Ammon's horn (tissue), 1 donor: ENCODE measurements around the gene KAT8.
"Not testable (repeated sequence)": the region's sequence is repeated elsewhere in the genome, so short reads cannot be mapped to it uniquely, and the experiment has no call there.

Experiments
- DNase-seq: peaks from one replicate; pipeline ENCODE4 v3.0.0-alpha.2; 2016; ENCODE audit warnings: low spot score

Gene KAT8

DNA sequence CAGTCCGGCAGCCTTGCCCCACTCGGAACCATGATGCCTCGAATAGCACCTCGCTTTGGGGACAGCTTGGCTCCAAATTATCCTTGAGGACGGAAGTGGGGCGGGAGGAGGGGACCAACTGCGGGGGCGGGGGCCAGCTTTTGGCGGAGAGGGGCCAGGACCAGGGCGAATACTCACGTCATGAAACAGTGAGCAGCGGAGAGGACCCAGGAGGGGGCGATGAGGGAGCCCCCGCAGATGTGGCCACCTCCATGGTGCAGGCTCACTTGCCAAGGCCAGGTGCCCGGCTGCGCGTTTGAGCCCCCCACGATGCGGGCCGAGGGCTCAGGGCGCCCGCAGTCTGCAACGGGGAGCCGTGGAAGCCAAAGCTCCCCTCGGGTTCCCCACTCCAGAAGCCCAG is 31.4 kb downstream of the KAT8 start:
- DNase-seq: no peak

DNA sequence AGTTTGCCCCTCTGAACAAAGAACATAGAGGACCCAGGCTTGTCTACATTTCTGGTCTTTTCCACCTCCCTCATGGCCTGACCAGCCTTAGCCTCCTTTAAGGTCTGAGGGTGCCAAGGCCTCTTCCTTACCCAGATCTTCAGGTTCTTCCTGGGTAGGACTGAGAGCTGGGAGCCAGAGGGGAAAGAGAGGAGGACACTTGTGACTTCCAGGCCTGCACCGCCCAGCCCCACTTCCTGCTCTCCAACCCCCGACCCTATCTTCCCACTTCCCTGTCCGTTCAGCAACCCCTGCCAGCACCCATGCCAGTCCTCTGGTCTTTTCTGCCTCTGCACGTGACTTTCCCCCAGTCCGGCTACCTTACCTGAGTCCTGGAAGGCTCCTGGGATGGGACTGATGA is 31.9 kb downstream of the KAT8 start:
- no peak for DNase-seq

DNA sequence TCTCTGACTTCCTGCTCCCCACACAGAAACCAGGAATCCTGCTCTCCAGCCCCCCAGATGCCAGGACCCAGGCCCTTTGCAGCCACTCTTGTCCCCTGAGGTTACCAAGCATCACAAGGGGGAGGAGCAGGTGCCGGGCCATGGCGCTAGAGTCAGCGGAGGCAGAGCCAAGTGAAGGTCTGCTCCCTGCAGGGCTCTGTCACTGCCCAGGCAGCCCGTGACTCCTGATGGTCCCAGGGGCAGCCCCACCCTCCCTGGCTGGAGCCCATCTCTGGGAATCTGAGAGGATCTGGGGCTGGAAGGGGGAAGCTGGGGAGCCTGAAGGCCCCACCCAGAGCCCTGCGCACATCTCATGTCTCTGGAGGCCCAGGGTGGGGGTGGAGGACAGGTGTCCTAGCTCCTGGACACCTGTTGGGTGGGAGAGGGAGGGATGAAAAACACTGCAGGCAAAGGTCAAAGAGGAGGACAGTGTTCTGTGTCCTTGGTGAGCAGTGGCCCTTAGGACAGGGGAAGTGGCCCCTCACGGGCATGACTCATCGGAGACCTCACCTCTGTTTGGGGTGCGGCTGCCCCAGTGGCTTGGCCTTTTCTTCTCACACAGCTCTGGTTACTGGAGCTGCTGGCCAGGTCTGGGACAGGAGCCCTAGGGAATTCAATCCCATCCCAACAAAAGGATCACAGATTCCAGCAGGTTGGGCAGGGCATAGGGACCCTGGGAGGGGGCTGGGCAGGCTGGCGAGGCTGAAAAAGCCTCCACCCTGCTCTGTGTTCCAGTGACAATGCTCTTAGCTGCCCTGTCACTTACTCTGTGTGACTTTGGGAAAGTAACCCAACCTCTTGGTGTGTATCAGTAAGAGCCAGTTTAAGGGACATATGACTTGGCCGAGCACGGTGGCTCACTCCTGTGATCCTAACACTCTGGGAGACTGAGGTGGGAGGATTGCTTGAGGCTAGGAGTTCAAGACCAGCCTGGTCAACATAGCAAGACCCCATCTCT is 32.7 kb downstream of the KAT8 start, which contains the start of gene PRSS36:
Gene PRSS36 (minus strand): TSS at position 173 of the 997 bp plus-strand sequence. CDS start 31 bp downstream, at position 142.
- no peak for DNase-seq

- not testable (repeated sequence) for DNase-seq
Observed at GRCh38 chr16:31150976-31151375, 33.5 kb downstream of the KAT8 start.

DNA sequence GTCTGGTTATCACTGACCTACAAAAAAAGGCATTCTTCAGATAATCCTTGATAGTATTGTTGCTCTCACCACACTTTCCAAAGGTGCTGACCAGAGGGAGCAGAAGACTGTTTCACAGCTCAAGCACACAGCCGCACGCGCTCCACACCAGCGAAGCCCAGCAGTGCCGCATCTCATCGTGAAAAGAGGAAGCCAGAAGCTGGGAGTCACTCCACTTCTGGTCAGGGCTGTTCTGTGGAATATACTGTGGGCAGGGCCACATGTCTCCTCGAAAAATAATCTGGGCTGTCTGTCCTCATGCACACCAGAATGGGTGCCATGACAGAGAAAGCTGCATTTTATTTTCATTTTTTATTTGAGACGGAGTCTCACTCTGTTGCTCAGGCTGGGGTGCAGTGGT is 39.7 kb downstream of the KAT8 start:
- DNase-seq: peak; percentile 41

DNA sequence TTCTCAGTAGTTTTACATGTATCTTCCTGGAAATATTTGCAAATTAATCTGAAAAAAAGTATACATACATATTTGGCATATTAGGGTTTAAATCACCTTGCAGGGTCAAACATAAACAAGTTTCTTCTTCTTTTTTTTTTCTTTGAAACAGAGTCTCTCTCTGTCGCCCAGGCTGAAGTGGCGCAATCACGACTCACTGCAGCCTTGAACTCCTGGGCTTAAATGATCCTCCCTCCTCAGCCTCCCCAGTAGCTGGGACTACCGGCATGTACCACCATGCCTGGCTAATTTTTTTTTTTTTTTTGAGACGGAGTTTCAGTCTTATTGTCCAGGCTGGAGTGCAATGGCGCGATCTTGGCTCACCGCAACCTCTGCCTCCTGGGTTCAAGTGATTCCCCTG is 49.9 kb downstream of the KAT8 start:
- no peak for DNase-seq

- no peak for DNase-seq
Observed at GRCh38 chr16:31168848-31169247, 51.4 kb downstream of the KAT8 start.

GRCh38 chr16:31170048-31170447 is 52.6 kb downstream of the KAT8 start:
- not testable (repeated sequence) for DNase-seq

GRCh38 chr16:31177136-31177535 is 59.7 kb downstream of the KAT8 start:
- no peak for DNase-seq

GRCh38 chr16:31179219-31179746 is 61.8 kb downstream of the KAT8 start:
- DNase-seq: no peak

DNA sequence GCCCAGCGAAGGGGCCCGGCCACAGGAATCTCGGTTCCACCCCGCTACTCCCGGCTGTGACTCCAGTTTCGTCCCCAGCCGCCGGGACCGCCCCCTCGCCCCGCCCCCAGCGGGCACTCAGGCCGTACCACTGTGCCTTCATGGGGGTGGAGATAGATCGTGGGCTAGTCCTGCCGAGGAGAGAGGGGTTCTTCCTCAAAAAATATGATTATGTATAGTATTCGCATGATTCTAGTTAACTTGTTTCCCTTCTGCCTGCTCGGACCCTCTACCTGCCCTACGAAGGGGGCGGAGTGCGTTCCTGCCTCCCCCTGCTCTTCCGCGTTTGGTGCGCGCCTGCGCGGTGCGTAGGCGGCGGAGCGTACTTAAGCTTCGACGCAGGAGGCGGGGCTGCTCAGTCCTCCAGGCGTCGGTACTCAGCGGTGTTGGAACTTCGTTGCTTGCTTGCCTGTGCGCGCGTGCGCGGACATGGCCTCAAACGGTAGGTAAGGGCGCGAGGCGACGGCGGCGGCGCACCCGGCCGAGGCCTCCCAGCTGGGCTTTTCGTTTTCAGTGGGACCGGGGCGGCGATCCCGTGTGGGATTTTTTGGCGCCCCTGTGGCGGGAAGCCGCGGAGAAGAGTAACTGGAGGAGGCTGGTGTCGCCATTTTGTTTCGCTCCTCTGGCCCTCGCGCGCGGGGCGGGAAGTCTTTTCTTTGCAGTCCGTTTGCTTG is 62.4 kb downstream of the KAT8 start, which contains the start of gene FUS:
Gene FUS (plus strand): TSS at position 393 of the 713 bp plus-strand sequence. CDS start 76 bp downstream, at position 469.
- DNase-seq: peak; percentile 97
